HepG2 (cell line): ENCODE data around the gene TNIP3. TPM values are rescaled to one million over a fixed set of nuclear protein-coding genes. Genes with fewer than 3 reads are reported as not detected.

ENCODE experiments used
- ATAC-seq: fragments of 200-7000 bp; cut with Tn5 transposase; 3 replicates; pipeline ENCODE4 v1.9.1; 2020; ENCODE audit warnings: mild to moderate bottlenecking, moderate library complexity
- BruUV-seq: library from RNA; stranded (reverse); fragments of 400-500 nt; replicated peaks from 2 replicates; lab custom pipeline; 2021; lab: Mats Ljungman, UMichigan
- CTCF ChIA-PET: fragments of 300-600 bp; formaldehyde crosslinking; extraction: SDS; loops from one replicate; lab custom pipeline; 2021; ENCODE audit warnings: low total read pairs, inconsistent platforms, low intra/inter-chr PET ratio; lab: Yijun Ruan, JAX
- POLR2A ChIA-PET: fragments of 350-600 bp; sonication (Branson Sonifier 250); formaldehyde crosslinking; loops from one replicate; lab custom pipeline; 2020; ENCODE audit warnings: antibody characterized with exemption, inconsistent platforms; lab: Yijun Ruan, JAX
- DNase-seq: peaks from one replicate; pipeline ENCODE4 v3.0.0-alpha.2; 2015; ENCODE audit warnings: low spot score
- FAIRE-seq: peaks from 3 replicates; lab custom pipeline; 2011; peaks lifted over from hg19 to GRCh38; lab: Jason Lieb, UNC
- H2AFZ ChIP-seq: one replicate; pipeline ENCODE4 v1.6.1; 2011; ENCODE audit warnings: low read length, inconsistent platforms
- H3K27ac ChIP-seq: fragments of 300-600 bp; 3 replicates; pipeline ENCODE4 v1.8.0; 2011; ENCODE audit warnings: mixed run types, mild to moderate bottlenecking, mixed read lengths, low read length, inconsistent platforms; ENCODE audit not compliant: insufficient read depth; ENCODE audit errors: extremely low read length
- H3K27me3 ChIP-seq, 2 experiments: fragments of 200-600 bp in 1 of 2; 2 replicates in 1 of 2; 3 replicates in 1 of 2; pipeline versions ENCODE4 v1.6.0 to v1.8.0; 2011; ENCODE audit warnings: low read length in 2 of 2, mild to moderate bottlenecking in 2 of 2, moderate library complexity in 2 of 2, inconsistent platforms in 1 of 2; ENCODE audit not compliant: insufficient read depth in 2 of 2, control insufficient read depth in 1 of 2
- H3K36me3 ChIP-seq, 2 experiments: fragments of 200-600 bp in 1 of 2; replicated peaks in 1 of 2; 2 replicates in 1 of 2; 3 replicates in 1 of 2; pipeline versions ENCODE4 v1.5.1 to v1.8.0; 2011; ENCODE audit warnings: low read length in 2 of 2, inconsistent platforms in 1 of 2; ENCODE audit not compliant: insufficient read depth in 2 of 2, control insufficient read depth in 1 of 2
- H3K4me1 ChIP-seq: 2 replicates; pipeline ENCODE4 v1.5.1; 2012; ENCODE audit warnings: low read length, inconsistent platforms; ENCODE audit not compliant: insufficient read depth
- H3K4me2 ChIP-seq: 2 replicates; pipeline ENCODE4 v1.6.0; 2011; ENCODE audit warnings: low read depth, low read length, inconsistent platforms
- H3K4me3 ChIP-seq, 3 experiments: fragments of 200-600 bp in 1 of 3; sonication (generic), shearing (Covaris generic) in 1 of 3; replicated peaks in 1 of 3; 2 replicates each; pipeline ENCODE4 v1.5.1; 2011 to 2016; ENCODE audit warnings: low read length in 3 of 3, inconsistent platforms in 2 of 3, low read depth in 2 of 3, mild to moderate bottlenecking in 2 of 3, control low read depth in 1 of 3, mixed read lengths in 1 of 3; ENCODE audit not compliant: insufficient read depth in 1 of 3
- H3K79me2 ChIP-seq: one replicate; pipeline ENCODE4 v1.6.1; 2011; ENCODE audit warnings: low read length, inconsistent platforms; ENCODE audit not compliant: insufficient read depth
- H3K9ac ChIP-seq: 2 replicates; pipeline ENCODE4 v1.6.0; 2011; ENCODE audit warnings: mild to moderate bottlenecking, low read depth, low read length, inconsistent platforms; ENCODE audit not compliant: insufficient read depth
- H3K9me3 ChIP-seq: 2 replicates; pipeline ENCODE4 v1.5.1; 2012; ENCODE audit warnings: mild to moderate bottlenecking, low read length
- H4K20me1 ChIP-seq: 2 replicates; pipeline ENCODE4 v1.6.0; 2011; ENCODE audit warnings: inconsistent platforms, mild to moderate bottlenecking, low read length, moderate library complexity; ENCODE audit not compliant: insufficient read depth
- BORCS8-MEF2B ChIP-seq: sonication (generic); formaldehyde crosslinking; IDR thresholded peaks from 2 replicates; pipeline ENCODE4 v1.8.0; 2022; ENCODE audit warnings: mild to moderate bottlenecking, missing genetic modification reagents
- CBX2 ChIP-seq, 2 experiments: fragments of 200-600 bp in 1 of 2; sonication (generic); formaldehyde crosslinking in 1 of 2; IDR thresholded peaks; 2 replicates each; pipeline versions ENCODE4 v1.7.0 to v1.8.1; 2018 to 2022; ENCODE audit warnings: low read depth in 2 of 2, low read length in 1 of 2, mild to moderate bottlenecking in 1 of 2, missing genetic modification reagents in 1 of 2
- KAT7 ChIP-seq: IDR thresholded peaks from 2 replicates; pipeline ENCODE4 v1.6.1; 2018; ENCODE audit warnings: borderline replicate concordance, missing compliant biosample characterization
- MBD4 ChIP-seq: IDR thresholded peaks from 2 replicates; pipeline ENCODE4 v1.6.1; 2012; ENCODE audit warnings: low read length, inconsistent platforms, borderline replicate concordance
- MXD4 ChIP-seq: IDR thresholded peaks from 2 replicates; pipeline ENCODE4 v1.6.1; 2016; ENCODE audit warnings: mild to moderate bottlenecking, missing biosample characterization, missing genetic modification reagents
- POLR2AphosphoS5 ChIP-seq: IDR thresholded peaks from 2 replicates; pipeline ENCODE4 v1.6.1; 2012; ENCODE audit warnings: low read depth, low read length
- TAF1 ChIP-seq: sonication (generic); formaldehyde crosslinking; IDR thresholded peaks from 2 replicates; pipeline ENCODE4 v1.4.0; 2020; ENCODE audit warnings: missing genetic modification reagents
- TBX3 ChIP-seq: fragments of 450-650 bp; IDR thresholded peaks from 2 replicates; pipeline ENCODE4 v1.6.1; 2017; ENCODE audit warnings: antibody characterized with exemption, mild to moderate bottlenecking, inconsistent platforms, borderline replicate concordance
- ZFX ChIP-seq: sonication (generic); formaldehyde crosslinking; IDR thresholded peaks from 2 replicates; pipeline ENCODE4 v1.4.0; 2020; ENCODE audit warnings: mild to moderate bottlenecking, low read depth, missing genetic modification reagents, moderate library complexity
- ZNF138 ChIP-seq: sonication (generic); formaldehyde crosslinking; IDR thresholded peaks from 2 replicates; pipeline ENCODE4 v1.5.0; 2020; ENCODE audit warnings: mild to moderate bottlenecking, low read depth, missing genetic modification reagents
- ZNF44 ChIP-seq: sonication (generic); formaldehyde crosslinking; IDR thresholded peaks from 2 replicates; pipeline ENCODE4 v1.5.1; 2020; ENCODE audit warnings: mild to moderate bottlenecking, missing genetic modification reagents
- ZNF709 ChIP-seq: sonication (generic); formaldehyde crosslinking; IDR thresholded peaks from 2 replicates; pipeline ENCODE4 v1.5.0; 2020; ENCODE audit warnings: mild to moderate bottlenecking, missing genetic modification reagents
- ZSCAN25 ChIP-seq: sonication (generic); formaldehyde crosslinking; IDR thresholded peaks from 2 replicates; pipeline ENCODE4 v1.8.0; 2022; ENCODE audit warnings: mild to moderate bottlenecking, missing genetic modification reagents
- WGBS: methylation state at CpG from one replicate; pipeline ENCODE4 v1.1.6; 2017; ENCODE audit warnings: low lambda C conversion rate; 5-methylcytosine and 5-hydroxymethylcytosine counted together
- in situ Hi-C: cut with HindIII; loops from 2 replicates; pipeline ENCODE4 v1.10.0; 2017; ENCODE audit warnings: low pct_unique_long_range_greater_than_20kb; ENCODE audit not compliant: extremely low pct_ligation_motif_present
- intact Hi-C: fragments of 100-400 bp; cut with micrococcal nuclease; formaldehyde crosslinking; loops from one replicate; pipeline ENCODE4 v1.10.0; 2022; ENCODE audit not compliant: unreplicated experiment
- polyA plus RNA-seq, 8 experiments: library from polyadenylated mRNA; depleted of rRNA in 3 of 8; stranded (reverse) in 7 of 8; unstranded in 1 of 8; fragments of >200 nt; fragmentation: Illumina TruSeq in 4 of 8; extraction: Trizol in 4 of 8; gene quantifications; 2 replicates each; pipeline versions ENCODE4 v1.2.1 to v1.2.3, GENCODE V29; 2011 to 2016; ENCODE audit warnings: low read depth in 4 of 8, missing spikeins in 1 of 8, mixed read lengths in 1 of 8; ENCODE audit not compliant: insufficient read depth in 1 of 8
- total RNA-seq, 5 experiments: library from RNA; depleted of rRNA; stranded (reverse); fragments of >200 nt; fragmentation: Illumina TruSeq; extraction: Trizol; gene quantifications; 2 replicates each; pipeline ENCODE4 v1.2.3, GENCODE V29; 2016; ENCODE audit warnings: low read depth in 1 of 5
- TF ChIP-seq, protein P1 (sequence below): sonication (generic); formaldehyde crosslinking; IDR thresholded peaks from 2 replicates; pipeline ENCODE4 v1.4.0; 2020; ENCODE audit warnings: low read depth, mild to moderate bottlenecking, missing genetic modification reagents
- TF ChIP-seq, protein P2 (sequence below): sonication (generic); formaldehyde crosslinking; IDR thresholded peaks from 2 replicates; pipeline ENCODE4 v1.4.0; 2020; ENCODE audit warnings: missing genetic modification reagents
- TF ChIP-seq, protein P3 (sequence below): sonication (generic); formaldehyde crosslinking; IDR thresholded peaks from 2 replicates; pipeline ENCODE4 v1.4.0; 2020; ENCODE audit warnings: missing genetic modification reagents, borderline replicate concordance

Gene TNIP3
- total and polyA plus RNA-seq, 2 of the 13 experiments (the other 11 are each of a cell fraction or from before 2014, with no cell fraction given) = not detected

DNA sequence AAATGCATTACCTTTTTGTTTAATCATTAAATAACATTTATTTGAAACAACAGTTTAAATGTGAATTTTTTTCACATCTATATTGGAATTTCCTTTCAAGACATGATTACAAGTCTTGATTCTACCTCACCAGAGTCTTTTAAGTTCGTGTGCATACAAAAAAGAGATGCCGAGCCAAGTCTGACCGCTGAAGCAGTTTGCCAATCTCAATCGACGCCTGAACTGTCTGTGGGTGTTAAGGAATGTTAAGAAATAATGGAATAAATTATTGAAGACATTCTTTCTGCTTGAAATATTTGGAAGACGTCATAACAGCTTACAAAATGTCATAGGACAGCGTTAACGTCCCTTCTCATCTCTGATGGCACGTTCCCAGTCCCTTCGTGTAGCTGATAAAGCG lies 27.9 kb upstream of the TNIP3 start (continued):
- TF ChIP-seq, protein P1, sequence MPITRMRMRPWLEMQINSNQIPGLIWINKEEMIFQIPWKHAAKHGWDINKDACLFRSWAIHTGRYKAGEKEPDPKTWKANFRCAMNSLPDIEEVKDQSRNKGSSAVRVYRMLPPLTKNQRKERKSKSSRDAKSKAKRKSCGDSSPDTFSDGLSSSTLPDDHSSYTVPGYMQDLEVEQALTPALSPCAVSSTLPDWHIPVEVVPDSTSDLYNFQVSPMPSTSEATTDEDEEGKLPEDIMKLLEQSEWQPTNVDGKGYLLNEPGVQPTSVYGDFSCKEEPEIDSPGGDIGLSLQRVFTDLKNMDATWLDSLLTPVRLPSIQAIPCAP = no peak
- TF ChIP-seq ZNF138 (CRISPR knock-in tag) = no peak
- TF ChIP-seq, protein P2, sequence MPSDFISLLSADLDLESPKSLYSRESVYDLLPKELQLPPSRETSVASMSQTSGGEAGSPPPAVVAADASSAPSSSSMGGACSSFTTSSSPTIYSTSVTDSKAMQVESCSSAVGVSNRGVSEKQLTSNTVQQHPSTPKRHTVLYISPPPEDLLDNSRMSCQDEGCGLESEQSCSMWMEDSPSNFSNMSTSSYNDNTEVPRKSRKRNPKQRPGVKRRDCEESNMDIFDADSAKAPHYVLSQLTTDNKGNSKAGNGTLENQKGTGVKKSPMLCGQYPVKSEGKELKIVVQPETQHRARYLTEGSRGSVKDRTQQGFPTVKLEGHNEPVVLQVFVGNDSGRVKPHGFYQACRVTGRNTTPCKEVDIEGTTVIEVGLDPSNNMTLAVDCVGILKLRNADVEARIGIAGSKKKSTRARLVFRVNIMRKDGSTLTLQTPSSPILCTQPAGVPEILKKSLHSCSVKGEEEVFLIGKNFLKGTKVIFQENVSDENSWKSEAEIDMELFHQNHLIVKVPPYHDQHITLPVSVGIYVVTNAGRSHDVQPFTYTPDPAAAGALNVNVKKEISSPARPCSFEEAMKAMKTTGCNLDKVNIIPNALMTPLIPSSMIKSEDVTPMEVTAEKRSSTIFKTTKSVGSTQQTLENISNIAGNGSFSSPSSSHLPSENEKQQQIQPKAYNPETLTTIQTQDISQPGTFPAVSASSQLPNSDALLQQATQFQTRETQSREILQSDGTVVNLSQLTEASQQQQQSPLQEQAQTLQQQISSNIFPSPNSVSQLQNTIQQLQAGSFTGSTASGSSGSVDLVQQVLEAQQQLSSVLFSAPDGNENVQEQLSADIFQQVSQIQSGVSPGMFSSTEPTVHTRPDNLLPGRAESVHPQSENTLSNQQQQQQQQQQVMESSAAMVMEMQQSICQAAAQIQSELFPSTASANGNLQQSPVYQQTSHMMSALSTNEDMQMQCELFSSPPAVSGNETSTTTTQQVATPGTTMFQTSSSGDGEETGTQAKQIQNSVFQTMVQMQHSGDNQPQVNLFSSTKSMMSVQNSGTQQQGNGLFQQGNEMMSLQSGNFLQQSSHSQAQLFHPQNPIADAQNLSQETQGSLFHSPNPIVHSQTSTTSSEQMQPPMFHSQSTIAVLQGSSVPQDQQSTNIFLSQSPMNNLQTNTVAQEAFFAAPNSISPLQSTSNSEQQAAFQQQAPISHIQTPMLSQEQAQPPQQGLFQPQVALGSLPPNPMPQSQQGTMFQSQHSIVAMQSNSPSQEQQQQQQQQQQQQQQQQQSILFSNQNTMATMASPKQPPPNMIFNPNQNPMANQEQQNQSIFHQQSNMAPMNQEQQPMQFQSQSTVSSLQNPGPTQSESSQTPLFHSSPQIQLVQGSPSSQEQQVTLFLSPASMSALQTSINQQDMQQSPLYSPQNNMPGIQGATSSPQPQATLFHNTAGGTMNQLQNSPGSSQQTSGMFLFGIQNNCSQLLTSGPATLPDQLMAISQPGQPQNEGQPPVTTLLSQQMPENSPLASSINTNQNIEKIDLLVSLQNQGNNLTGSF (CRISPR knock-in tag) = no peak
- TF ChIP-seq ZNF44 (CRISPR knock-in tag) = no peak
- no peak for TF ChIP-seq BORCS8-MEF2B

DNA sequence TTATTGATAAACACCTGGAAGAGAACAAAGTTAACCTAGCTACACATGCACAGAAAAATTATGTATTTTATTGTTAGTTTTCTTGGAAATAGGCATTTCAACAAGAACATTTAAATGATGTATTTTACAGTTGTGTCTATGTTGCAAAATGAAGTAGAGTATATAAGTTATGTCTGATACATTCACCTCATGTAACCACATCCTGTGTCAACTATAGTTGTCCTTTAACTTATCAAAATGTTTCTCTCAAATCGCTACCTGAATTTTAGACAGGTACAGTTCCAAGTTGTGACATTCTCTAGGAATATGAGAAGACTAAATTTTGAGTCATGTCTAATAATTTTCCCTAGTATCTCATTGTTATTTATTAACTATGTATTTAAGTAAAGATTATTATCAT lies 27.2 kb upstream of the TNIP3 start:
- intact Hi-C loops (loop anchor here (5.0 to 10.0 kb wide), 2 partner anchors 116 to 543 kb away; no protein-coding TSS in a partner anchor), in situ Hi-C loops (loop anchor here (5.0 kb wide), 1 partner anchor 61 kb away; no protein-coding TSS in a partner anchor)
- CTCF ChIA-PET = interaction anchor here (4.2 kb wide), 1 partner anchor 61 kb away, joined by 24 read pairs; no protein-coding TSS in a partner anchor
- Histone ChIP-seq H2AFZ (no peak overlapping the region), H3K27me3 (no peaks in the 10 kb centered on the region; a peak in 1 of 5 replicates), H3K4me3 (no peak overlapping the region), H3K9ac (no peak overlapping the region), H3K79me2 (no peaks in the 10 kb centered on the region), H3K4me1 (no peaks in the 10 kb centered on the region), H3K9me3 (no peaks in the 10 kb centered on the region), H3K4me2 (no peak overlapping the region), H3K36me3 (no peaks in the 10 kb centered on the region), H3K27ac (no peak overlapping the region), H4K20me1 (no peaks in the 10 kb centered on the region)
- WGBS = 0% methylated on average over 1 of the region's 1 CpG
- DNase-seq (no peak), ATAC-seq (no peak), FAIRE-seq (no peak)
- POLR2A ChIA-PET = no interaction called here
- no TSS peak for BruUV-seq
- TF ChIP-seq, protein P3, sequence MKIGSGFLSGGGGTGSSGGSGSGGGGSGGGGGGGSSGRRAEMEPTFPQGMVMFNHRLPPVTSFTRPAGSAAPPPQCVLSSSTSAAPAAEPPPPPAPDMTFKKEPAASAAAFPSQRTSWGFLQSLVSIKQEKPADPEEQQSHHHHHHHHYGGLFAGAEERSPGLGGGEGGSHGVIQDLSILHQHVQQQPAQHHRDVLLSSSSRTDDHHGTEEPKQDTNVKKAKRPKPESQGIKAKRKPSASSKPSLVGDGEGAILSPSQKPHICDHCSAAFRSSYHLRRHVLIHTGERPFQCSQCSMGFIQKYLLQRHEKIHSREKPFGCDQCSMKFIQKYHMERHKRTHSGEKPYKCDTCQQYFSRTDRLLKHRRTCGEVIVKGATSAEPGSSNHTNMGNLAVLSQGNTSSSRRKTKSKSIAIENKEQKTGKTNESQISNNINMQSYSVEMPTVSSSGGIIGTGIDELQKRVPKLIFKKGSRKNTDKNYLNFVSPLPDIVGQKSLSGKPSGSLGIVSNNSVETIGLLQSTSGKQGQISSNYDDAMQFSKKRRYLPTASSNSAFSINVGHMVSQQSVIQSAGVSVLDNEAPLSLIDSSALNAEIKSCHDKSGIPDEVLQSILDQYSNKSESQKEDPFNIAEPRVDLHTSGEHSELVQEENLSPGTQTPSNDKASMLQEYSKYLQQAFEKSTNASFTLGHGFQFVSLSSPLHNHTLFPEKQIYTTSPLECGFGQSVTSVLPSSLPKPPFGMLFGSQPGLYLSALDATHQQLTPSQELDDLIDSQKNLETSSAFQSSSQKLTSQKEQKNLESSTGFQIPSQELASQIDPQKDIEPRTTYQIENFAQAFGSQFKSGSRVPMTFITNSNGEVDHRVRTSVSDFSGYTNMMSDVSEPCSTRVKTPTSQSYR = no peak
- TF ChIP-seq POLR2AphosphoS5 (no peak), CBX2 (IDR thresholded peaks at IDR 0.05; ENCODE audit: low read depth, low read length) (no peak), CBX2 (CRISPR knock-in tag; IDR thresholded peaks at IDR 0.05; ENCODE audit: low read depth) (no peak), ZNF709 (CRISPR knock-in tag) (no peak), KAT7 (CRISPR knock-in tag) (no peak), ZSCAN25 (no peak), TAF1 (no peak), MBD4 (no peak), ZFX (CRISPR knock-in tag) (no peak), MXD4 (CRISPR knock-in tag) (no peak), TBX3 (no peak)
